Upper lobe of left lung (tissue), 6 donors: ENCODE results near the gene ANO2. TPM values are rescaled to one million over a fixed set of nuclear protein-coding genes. Genes with fewer than 3 reads are reported as not detected.

ENCODE experiments used
- ATAC-seq, 2 donors: fragments of 200-7000 bp; cut with Tn5 transposase; one replicate each; pipeline ENCODE4 v1.9.1; 2022; ENCODE audit warnings: mild to moderate bottlenecking in 2 of 2, moderate library complexity in 2 of 2; ENCODE audit not compliant: low FRiP score in 2 of 2
- DNase-seq, 2 donors: peaks; one replicate each; pipeline ENCODE4 v3.0.0-alpha.2; 2019 to 2020
- H3K27ac ChIP-seq, 4 donors: fragments of 200-600 bp; sonication (generic); one replicate each; pipeline ENCODE4 v1.5.1; 2016 to 2019
- H3K27me3 ChIP-seq, 4 donors: fragments of 200-600 bp; sonication (generic); one replicate each; pipeline ENCODE4 v1.5.1; 2017 to 2019
- H3K36me3 ChIP-seq, 4 donors: fragments of 200-600 bp; sonication (generic); one replicate each; pipeline ENCODE4 v1.5.1; 2016 to 2019
- H3K4me1 ChIP-seq, 4 donors: fragments of 200-600 bp; sonication (generic); one replicate each; pipeline ENCODE4 v1.5.1; 2018 to 2019
- H3K4me3 ChIP-seq, 4 donors: fragments of 200-600 bp; sonication (generic); one replicate each; pipeline ENCODE4 v1.5.1; 2017 to 2019; ENCODE audit warnings: mild to moderate bottlenecking in 2 of 4, moderate library complexity in 1 of 4
- H3K9me3 ChIP-seq, 4 donors: fragments of 200-600 bp; sonication (generic); one replicate each; pipeline ENCODE4 v1.5.1; 2018 to 2019
- EP300 ChIP-seq, 4 donors: sonication (generic); formaldehyde crosslinking; IDR thresholded peaks; one replicate each; pipeline ENCODE4 v1.5.1; 2017; ENCODE audit warnings: antibody characterized with exemption in 4 of 4, control low read depth in 2 of 4
- POLR2A ChIP-seq, 4 donors: fragments of 450-650 bp; IDR thresholded peaks; one replicate each; pipeline ENCODE4 v1.5.1; 2016 to 2017; ENCODE audit warnings: antibody characterized with exemption in 4 of 4, mild to moderate bottlenecking in 2 of 4
- POLR2AphosphoS5 ChIP-seq, 2 donors: sonication (generic); formaldehyde crosslinking; IDR thresholded peaks; one replicate each; pipeline ENCODE4 v1.5.1; 2017; ENCODE audit warnings: antibody characterized with exemption in 2 of 2
- WGBS, 2 donors: methylation state at CpG; one replicate each; pipeline ENCODE4 v1.1.5; 2017 to 2018; 5-methylcytosine and 5-hydroxymethylcytosine counted together
- total RNA-seq, 6 donors: library from RNA; depleted of rRNA in 4 of 6; stranded (reverse); fragments of >200 nt in 4 of 6; gene quantifications; one replicate each; pipeline versions ENCODE4 v1.1.0 to v1.2.1, GENCODE V29; 2016 to 2021
- TF ChIP-seq, protein P1 (sequence below), 6 experiments: fragments of 450-650 bp in 4 of 6; fragments of 200-600 bp in 2 of 6; sonication (generic) in 2 of 6; IDR thresholded peaks; one replicate each; pipeline ENCODE4 v1.5.1; 2016 to 2019; ENCODE audit warnings: antibody characterized with exemption in 6 of 6
- donor health status: DM: no; HTN: no; CAD: no; lungs with moderate emphysema.
- donor health status: DM: no; HTN: yes; CAD: no; lungs with severe emphysema.

The ANO2 gene
- total RNA-seq, 6 donors from 2014 or later, result 4.4 to 78.6 (median 17.5) TPM

DNA sequence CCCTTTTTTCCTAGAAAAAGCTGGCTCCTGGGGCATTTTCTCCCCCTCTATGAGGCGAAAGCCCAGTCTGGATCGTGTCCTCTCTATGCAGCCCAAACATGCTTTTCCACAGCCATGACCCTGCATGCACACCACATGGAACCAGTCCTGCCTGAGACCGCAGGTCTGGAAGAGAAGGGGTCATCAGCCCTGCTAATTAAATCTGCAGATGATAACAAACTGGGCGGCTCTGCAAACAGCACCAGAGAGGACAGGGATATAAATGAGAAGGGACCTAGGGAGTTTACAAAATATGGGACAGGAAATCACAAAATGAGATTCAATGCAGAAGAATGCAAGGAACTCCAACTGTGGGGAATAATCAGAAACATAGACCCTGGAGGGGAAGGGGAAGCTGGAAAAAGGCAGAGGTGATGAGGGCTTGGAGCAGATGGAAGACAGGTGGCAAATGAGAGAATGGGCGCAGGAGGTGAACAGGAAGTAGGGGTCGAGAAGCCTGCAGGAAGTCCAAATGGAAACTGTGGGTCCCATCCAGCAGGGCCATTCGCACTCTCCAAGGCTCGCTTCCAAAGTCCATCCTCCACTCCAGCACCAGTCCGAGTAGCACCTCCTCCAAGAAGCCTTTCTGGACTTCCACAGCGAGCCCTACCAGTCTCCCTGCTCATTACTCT, 76.3 kb downstream of the ANO2 start:
- Histone ChIP-seq H3K27me3 (no peaks in the 10 kb centered on the region), H3K36me3 (peaks cover 0 to 5% (median 0%) of the 10 kb centered on the region in 4 donors), H3K9me3 (no peaks in the 10 kb centered on the region), H3K4me3 (no peak overlapping the region), H3K27ac (no peak overlapping the region), H3K4me1 (no peaks in the 10 kb centered on the region)
- ATAC-seq (no peak), DNase-seq (no peak)
- WGBS, 2 donors, result 71 to 79% methylated on average over 10 of the region's 10 CpGs
- TF ChIP-seq, protein P1, sequence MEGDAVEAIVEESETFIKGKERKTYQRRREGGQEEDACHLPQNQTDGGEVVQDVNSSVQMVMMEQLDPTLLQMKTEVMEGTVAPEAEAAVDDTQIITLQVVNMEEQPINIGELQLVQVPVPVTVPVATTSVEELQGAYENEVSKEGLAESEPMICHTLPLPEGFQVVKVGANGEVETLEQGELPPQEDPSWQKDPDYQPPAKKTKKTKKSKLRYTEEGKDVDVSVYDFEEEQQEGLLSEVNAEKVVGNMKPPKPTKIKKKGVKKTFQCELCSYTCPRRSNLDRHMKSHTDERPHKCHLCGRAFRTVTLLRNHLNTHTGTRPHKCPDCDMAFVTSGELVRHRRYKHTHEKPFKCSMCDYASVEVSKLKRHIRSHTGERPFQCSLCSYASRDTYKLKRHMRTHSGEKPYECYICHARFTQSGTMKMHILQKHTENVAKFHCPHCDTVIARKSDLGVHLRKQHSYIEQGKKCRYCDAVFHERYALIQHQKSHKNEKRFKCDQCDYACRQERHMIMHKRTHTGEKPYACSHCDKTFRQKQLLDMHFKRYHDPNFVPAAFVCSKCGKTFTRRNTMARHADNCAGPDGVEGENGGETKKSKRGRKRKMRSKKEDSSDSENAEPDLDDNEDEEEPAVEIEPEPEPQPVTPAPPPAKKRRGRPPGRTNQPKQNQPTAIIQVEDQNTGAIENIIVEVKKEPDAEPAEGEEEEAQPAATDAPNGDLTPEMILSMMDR (IDR thresholded peaks at IDR 0.05), result no peak
- TF ChIP-seq POLR2AphosphoS5 (IDR thresholded peaks at IDR 0.05) (no peak), EP300 (IDR thresholded peaks at IDR 0.05) (no peak), POLR2A (IDR thresholded peaks at IDR 0.05) (no peak)

DNA sequence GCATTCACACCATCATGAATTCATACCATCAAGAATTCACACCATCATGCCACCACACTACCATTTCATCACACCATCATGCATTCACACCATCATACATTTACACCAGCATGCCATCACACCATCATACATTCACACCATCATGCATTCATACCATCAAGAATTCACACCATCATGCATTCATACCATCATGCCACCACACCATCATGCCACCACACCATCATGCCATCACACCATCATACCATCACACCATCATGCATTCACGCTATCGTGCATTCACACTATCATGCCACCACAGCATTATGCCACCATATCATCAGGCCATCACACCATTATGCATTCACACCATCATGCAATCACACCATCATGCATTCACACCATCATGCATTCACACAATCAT, 79.7 kb downstream of the ANO2 start:
- no peaks in the 10 kb centered on the region for H3K4me1 ChIP-seq
- no peak overlapping the region for H3K4me3 ChIP-seq
- no peak overlapping the region for H3K27ac ChIP-seq
- ATAC-seq (no peak), DNase-seq (no peak)
- no peaks in the 10 kb centered on the region for H3K9me3 ChIP-seq
- WGBS, 2 donors, result 95% methylated on average over 2 of the region's 2 CpGs
- peaks cover 0 to 5% (median 0%) of the 10 kb centered on the region in 4 donors for H3K36me3 ChIP-seq
- H3K27me3 ChIP-seq, result no peaks in the 10 kb centered on the region
- TF ChIP-seq POLR2AphosphoS5 (IDR thresholded peaks at IDR 0.05) (no peak), POLR2A (IDR thresholded peaks at IDR 0.05) (no peak), EP300 (IDR thresholded peaks at IDR 0.05) (no peak)
- TF ChIP-seq, protein P1 (IDR thresholded peaks at IDR 0.05), result no peak

DNA sequence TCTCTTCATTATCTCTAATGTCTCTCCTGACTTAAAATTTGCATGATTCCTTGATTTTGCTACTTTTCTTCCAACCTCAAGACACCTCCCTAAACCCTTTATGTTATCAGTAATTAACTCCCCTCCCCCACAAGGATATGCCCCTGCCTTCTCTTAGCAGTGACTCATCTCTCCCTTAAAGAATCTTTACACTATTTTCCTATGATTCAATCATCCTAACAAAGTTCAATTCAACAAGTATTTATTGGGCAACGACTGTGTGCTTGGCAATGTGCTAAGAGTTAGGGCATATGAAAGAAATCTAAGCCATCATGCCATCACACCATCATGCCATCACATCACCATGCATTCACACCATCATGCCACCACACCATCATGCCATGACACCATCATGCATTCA, 80.1 kb downstream of the ANO2 start:
- ATAC-seq, result no peak
- no peaks in the 10 kb centered on the region for H3K27me3 ChIP-seq
- H3K4me1 ChIP-seq, result no peaks in the 10 kb centered on the region
- H3K27ac ChIP-seq, result no peak overlapping the region
- TF ChIP-seq, protein P1 (IDR thresholded peaks at IDR 0.05), result no peak
- TF ChIP-seq EP300 (IDR thresholded peaks at IDR 0.05) (no peak), POLR2A (IDR thresholded peaks at IDR 0.05) (no peak), POLR2AphosphoS5 (IDR thresholded peaks at IDR 0.05) (no peak)
- no peak for DNase-seq
- H3K36me3 ChIP-seq, result peaks cover 0 to 5% (median 0%) of the 10 kb centered on the region in 4 donors
- WGBS, 2 donors, result 68 to 77% methylated on average over 1 of the region's 1 CpG
- H3K4me3 ChIP-seq, result no peak overlapping the region
- no peaks in the 10 kb centered on the region for H3K9me3 ChIP-seq

DNA sequence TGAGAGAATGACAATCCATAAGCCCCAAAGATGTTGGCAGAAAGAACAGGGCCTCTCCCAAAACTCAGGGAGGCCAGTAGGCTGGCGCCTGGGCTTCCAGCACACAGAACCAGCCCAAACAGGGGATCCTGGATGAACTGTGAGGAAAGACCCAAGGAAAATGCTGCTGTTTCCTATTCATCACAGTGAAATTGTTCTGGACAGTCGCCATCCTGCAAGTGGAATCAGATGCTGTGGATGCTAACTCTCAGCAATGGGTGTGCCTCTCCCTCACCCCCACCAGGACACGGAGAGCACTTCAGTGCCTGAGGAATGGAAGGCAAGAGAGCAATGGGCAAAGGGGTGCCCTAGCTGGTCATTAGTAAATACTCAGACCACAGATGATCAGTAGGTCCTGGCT, 80.8 kb downstream of the ANO2 start:
- Histone ChIP-seq H3K9me3 (no peaks in the 10 kb centered on the region), H3K27ac (no peak overlapping the region), H3K27me3 (no peaks in the 10 kb centered on the region), H3K4me1 (no peaks in the 10 kb centered on the region), H3K4me3 (no peak overlapping the region), H3K36me3 (peaks cover 0 to 5% (median 0%) of the 10 kb centered on the region in 4 donors)
- no peak for DNase-seq
- no peak for ATAC-seq
- WGBS, 2 donors, result 90 to 92% methylated on average over 3 of the region's 3 CpGs
- TF ChIP-seq, protein P1 (IDR thresholded peaks at IDR 0.05), result no peak
- TF ChIP-seq POLR2A (IDR thresholded peaks at IDR 0.05), result no peak
- no peak for TF ChIP-seq POLR2AphosphoS5 (IDR thresholded peaks at IDR 0.05)

DNA sequence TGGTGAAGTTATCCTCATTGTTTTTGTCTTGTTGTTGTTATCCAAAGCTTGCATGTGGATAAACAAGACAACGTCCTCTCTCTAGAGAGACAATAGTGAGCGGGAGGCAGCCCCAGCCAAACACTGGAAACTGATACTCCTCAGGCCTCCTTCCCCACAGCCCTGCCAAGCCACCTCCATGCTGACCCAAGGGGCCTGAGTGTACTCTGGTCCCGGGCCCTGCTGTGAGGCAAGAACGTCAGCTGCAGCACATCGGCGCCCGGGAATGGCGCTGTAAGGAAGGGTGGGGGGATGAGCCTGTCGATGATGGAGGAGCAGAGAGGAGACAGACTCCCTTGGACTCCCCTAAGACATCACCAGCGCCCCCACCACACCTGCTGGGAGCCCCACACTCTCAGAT, 83.6 kb downstream of the ANO2 start:
- H3K27me3 ChIP-seq, result no peaks in the 10 kb centered on the region
- H3K9me3 ChIP-seq, result no peaks in the 10 kb centered on the region
- WGBS, 2 donors, result 83 to 94% methylated on average over 6 to 10 of the region's 10 CpGs
- DNase-seq (peak in 1 of 2 donors; percentile 42), ATAC-seq (no peak)
- H3K4me1 ChIP-seq, result no peaks in the 10 kb centered on the region
- no peak for TF ChIP-seq EP300 (IDR thresholded peaks at IDR 0.05)
- TF ChIP-seq, protein P1 (IDR thresholded peaks at IDR 0.05), result no peak
- no peak for TF ChIP-seq POLR2AphosphoS5 (IDR thresholded peaks at IDR 0.05)
- no peak for TF ChIP-seq POLR2A (IDR thresholded peaks at IDR 0.05)
- no peak overlapping the region for H3K4me3 ChIP-seq
- H3K27ac ChIP-seq, result no peak overlapping the region
- H3K36me3 ChIP-seq, result peaks cover 0 to under 1% (median 0%) of the 10 kb centered on the region in 4 donors
